Aorta (tissue), 5 donors: ENCODE data around the gene LRP1B. TPM values are rescaled to one million over a fixed set of nuclear protein-coding genes. Genes with fewer than 3 reads are reported as not detected.

ENCODE experiments used
- ATAC-seq: fragments of 200-7000 bp; cut with Tn5 transposase; one replicate; pipeline ENCODE4 v1.9.1; 2022; ENCODE audit warnings: moderate library complexity; ENCODE audit not compliant: low FRiP score
- DNase-seq, 2 donors: peaks; one replicate each; pipeline ENCODE4 v3.0.0-alpha.2; 2020
- H3K27ac ChIP-seq, 2 donors: one replicate each; pipeline ENCODE4 v1.5.1; 2013; ENCODE audit warnings: low read length in 2 of 2, mild to moderate bottlenecking in 2 of 2, moderate library complexity in 2 of 2, control low read depth in 1 of 2, inconsistent platforms in 1 of 2, low read depth in 1 of 2
- H3K27me3 ChIP-seq, 2 donors: one replicate each; pipeline ENCODE4 v1.6.1; 2013; ENCODE audit warnings: control low read depth in 1 of 2, low read length in 1 of 2, mild to moderate bottlenecking in 1 of 2, moderate library complexity in 1 of 2; ENCODE audit not compliant: insufficient read depth in 2 of 2, control insufficient read depth in 1 of 2
- H3K36me3 ChIP-seq, 2 donors: one replicate each; pipeline ENCODE4 v1.6.1; 2013; ENCODE audit warnings: control low read depth in 1 of 2, low read length in 1 of 2, mild to moderate bottlenecking in 1 of 2; ENCODE audit not compliant: insufficient read depth in 2 of 2, control insufficient read depth in 1 of 2
- H3K4me1 ChIP-seq, 2 donors: one replicate each; pipeline ENCODE4 v1.6.1; 2013; ENCODE audit warnings: low read length in 2 of 2, control low read depth in 1 of 2, mild to moderate bottlenecking in 1 of 2, moderate library complexity in 1 of 2; ENCODE audit not compliant: insufficient read depth in 2 of 2, control insufficient read depth in 1 of 2
- H3K4me3 ChIP-seq, 2 donors: one replicate each; pipeline ENCODE4 v1.5.1; 2013; ENCODE audit warnings: low read length in 2 of 2, control low read depth in 1 of 2, mild to moderate bottlenecking in 1 of 2
- H3K9me3 ChIP-seq: one replicate; pipeline ENCODE4 v1.6.1; 2013; ENCODE audit warnings: mild to moderate bottlenecking, low read length; ENCODE audit not compliant: control insufficient read depth
- WGBS, 2 donors: extraction: QIAGEN DNeasy Blood & Tissue Kit; methylation state at CpG; one replicate each; pipeline ENCODE4 v1.1.7; 2013; 5-methylcytosine and 5-hydroxymethylcytosine counted together
- intact Hi-C, 2 donors: fragments of 100-400 bp; cut with DNase I; formaldehyde crosslinking; loops; one replicate each; pipeline versions ENCODE4 v1.14.2 to v1.15.0; 2022
- polyA plus RNA-seq, 2 donors: library from polyadenylated mRNA; stranded (reverse); fragments of 200-250 nt; gene quantifications; one replicate each; pipeline ENCODE4 v1.2.3, GENCODE V29; 2013
- total RNA-seq, 2 donors: library from RNA; stranded (reverse); fragmentation: NEBNext Ultra II Directional; extraction: Animal tissue kit (Norgen Biotek cat#: 25700); gene quantifications; one replicate each; pipeline ENCODE4 v1.2.1, GENCODE V29; 2021
- donor health status: healthy with polysubstance abuse.
- donor health status: Bipolar disorder and iron deficiency.
- donor health status: DM: no; HTN: no; CAD: no.
- donor health status: DM: no; HTN: no; CAD: no.
- donor health status: DM: yes; HTN: yes; CAD: no.

LRP1B gene
- total and polyA plus RNA-seq, 4 donors: 0.33 to 0.94 TPM; not detected in 2

DNA sequence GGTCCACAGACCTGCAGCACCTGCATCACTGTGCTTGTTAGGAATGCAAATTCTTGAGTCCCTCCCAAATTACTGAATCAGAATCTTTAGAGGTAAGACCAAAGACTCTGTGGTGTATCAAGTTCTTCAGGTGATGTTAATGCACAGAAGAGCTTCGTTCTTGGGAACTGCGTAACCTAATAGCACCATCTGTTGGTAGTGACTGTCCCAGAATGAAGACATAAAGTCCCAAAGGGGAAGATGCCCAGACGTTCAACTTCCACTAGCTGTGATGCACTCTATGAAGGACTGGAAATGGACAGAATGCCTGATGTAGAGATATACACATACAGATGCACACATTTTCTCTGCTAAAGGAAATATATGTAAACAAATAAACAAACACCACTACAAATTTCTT, 576.0 kb downstream of the LRP1B start:
- no peaks in the 10 kb centered on the region for H3K36me3 ChIP-seq
- 13 to 23% methylated on average over 3 of the region's 3 CpGs for WGBS, 2 donors
- H3K4me1 ChIP-seq: no peaks in the 10 kb centered on the region
- intact Hi-C loops: no loop called here
- no peak overlapping the region for H3K4me3 ChIP-seq
- ATAC-seq (no peak), DNase-seq (no peak)
- no peaks in the 10 kb centered on the region for H3K27me3 ChIP-seq
- H3K27ac ChIP-seq: no peak overlapping the region
- no peaks in the 10 kb centered on the region for H3K9me3 ChIP-seq

DNA sequence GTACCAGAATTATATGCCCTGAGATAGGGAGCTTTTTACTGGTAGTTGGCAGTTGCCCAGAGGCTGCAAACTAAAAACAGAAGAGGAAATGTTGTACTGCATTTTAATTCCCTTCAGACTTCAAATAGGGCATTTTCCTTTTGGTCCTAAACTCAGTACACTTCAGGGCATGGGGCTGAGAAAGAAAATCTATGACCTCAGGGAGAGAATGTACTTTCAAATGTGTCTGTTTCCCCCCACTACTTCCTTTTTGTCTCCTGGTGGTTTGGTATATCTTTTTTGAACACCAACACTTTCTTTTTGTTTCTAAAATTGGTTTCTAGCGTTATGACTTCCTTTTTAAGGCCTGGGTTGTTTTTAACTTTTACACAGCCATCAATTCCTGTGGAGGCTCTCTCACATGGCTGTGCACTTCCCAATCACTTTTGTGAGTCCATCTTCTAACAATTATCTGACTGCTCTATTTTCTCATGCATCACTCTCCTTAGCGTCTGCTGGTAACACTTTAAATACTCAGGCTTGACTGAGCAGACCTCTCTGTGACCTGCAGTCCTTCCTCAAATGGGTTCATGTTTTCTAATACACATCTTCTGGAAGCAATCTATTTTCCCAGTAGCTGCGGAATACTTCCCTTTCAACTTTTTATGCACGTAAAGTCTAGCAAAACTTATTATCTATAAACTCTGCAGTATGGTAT, 596.0 kb downstream of the LRP1B start:
- WGBS, 2 donors: 56 to 57% methylated on average over 4 of the region's 4 CpGs
- no peak overlapping the region for H3K27ac ChIP-seq
- H3K9me3 ChIP-seq: no peaks in the 10 kb centered on the region

DNA sequence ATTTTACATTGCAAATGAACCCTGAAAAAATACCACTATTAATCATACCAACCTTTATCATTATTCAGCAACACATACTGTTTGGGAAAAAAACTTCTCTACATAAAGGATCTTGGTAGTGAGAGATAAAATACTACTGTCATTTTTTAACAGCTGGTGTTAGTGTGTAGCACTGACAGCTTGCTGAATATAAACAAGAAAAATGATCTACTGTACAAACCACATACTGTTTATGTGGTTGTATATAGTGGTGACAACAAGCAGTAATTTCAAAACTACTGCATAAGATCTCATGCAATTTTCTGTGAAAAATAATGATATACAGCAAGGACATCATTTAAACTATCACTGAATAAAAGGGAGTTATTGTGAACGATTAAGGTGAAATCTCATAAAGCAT, 601.2 kb downstream of the LRP1B start:
- WGBS, 2 donors: 91 to 94% methylated on average over 1 of the region's 1 CpG
- intact Hi-C loops: no loop called here
- no peak for ATAC-seq

More for the DNA sequence above, 596.0 kb downstream of the LRP1B start:
- DNase-seq (no peak), ATAC-seq (no peak)
- no peaks in the 10 kb centered on the region for H3K27me3 ChIP-seq
- intact Hi-C loops: no loop called here
- H3K4me3 ChIP-seq: no peak overlapping the region
- H3K4me1 ChIP-seq: no peaks in the 10 kb centered on the region
- H3K36me3 ChIP-seq: no peaks in the 10 kb centered on the region

DNA sequence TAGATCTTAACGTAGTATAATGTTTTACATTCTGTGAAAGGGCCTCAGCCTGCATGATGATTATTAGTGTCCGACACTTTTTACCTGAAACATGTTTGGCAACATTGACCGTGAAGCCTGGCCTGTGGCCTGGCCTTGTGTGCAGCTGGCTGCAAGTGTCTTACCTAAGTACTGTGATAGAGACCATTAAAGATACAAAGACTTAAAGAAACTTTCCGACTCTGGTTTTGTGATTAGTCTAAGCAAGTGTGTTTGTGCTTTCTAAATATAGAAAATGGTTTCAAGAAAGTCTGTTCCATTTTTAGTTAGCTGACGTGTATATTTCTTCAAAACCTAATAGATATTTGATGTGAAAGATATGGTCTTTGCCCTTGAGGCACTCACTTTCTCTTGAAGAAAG, 601.8 kb downstream of the LRP1B start:
- DNase-seq (no peak), ATAC-seq (no peak)
- no peak overlapping the region for H3K4me3 ChIP-seq
- no peaks in the 10 kb centered on the region for H3K9me3 ChIP-seq
- intact Hi-C loops: no loop called here
- no peaks in the 10 kb centered on the region for H3K4me1 ChIP-seq
- no peak overlapping the region for H3K27ac ChIP-seq
- no peaks in the 10 kb centered on the region for H3K27me3 ChIP-seq
- H3K36me3 ChIP-seq: no peaks in the 10 kb centered on the region
- whole genome bisulfite sequencing, 2 donors: 22 to 24% methylated on average over 5 of the region's 5 CpGs

More for the DNA sequence above, 601.2 kb downstream of the LRP1B start:
- Histone ChIP-seq H3K27ac (no peak overlapping the region), H3K36me3 (no peaks in the 10 kb centered on the region), H3K9me3 (no peaks in the 10 kb centered on the region), H3K4me3 (no peak overlapping the region), H3K4me1 (no peaks in the 10 kb centered on the region), H3K27me3 (no peaks in the 10 kb centered on the region)
- no peak for DNase-seq

DNA sequence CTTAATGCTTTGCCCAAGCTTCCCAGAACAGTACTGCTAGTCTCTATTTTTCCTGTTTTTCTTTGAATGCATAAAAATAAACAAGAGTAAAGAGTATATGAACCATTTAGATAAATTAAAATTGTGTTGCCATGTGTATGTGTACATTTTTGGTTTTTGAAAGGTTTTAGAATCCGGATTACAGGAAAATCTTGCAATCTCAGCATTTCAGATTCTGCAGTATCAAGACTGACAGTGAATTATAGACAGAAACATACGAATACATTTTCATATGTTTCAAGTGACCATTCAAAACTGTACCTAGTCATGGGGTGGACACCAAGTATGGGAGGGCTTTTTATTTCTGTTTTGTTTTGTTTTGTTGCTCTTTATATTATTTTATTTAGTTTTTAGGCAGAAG, 604.1 kb downstream of the LRP1B start:
- H3K36me3 ChIP-seq: no peaks in the 10 kb centered on the region
- intact Hi-C loops: no loop called here
- no peak overlapping the region for H3K27ac ChIP-seq
- ATAC-seq (no peak), DNase-seq (no peak)
- H3K9me3 ChIP-seq: no peaks in the 10 kb centered on the region
- H3K4me3 ChIP-seq: no peak overlapping the region
- no peaks in the 10 kb centered on the region for H3K27me3 ChIP-seq
- H3K4me1 ChIP-seq: no peaks in the 10 kb centered on the region
- 74% methylated on average over 2 of the region's 2 CpGs for WGBS, 2 donors

DNA sequence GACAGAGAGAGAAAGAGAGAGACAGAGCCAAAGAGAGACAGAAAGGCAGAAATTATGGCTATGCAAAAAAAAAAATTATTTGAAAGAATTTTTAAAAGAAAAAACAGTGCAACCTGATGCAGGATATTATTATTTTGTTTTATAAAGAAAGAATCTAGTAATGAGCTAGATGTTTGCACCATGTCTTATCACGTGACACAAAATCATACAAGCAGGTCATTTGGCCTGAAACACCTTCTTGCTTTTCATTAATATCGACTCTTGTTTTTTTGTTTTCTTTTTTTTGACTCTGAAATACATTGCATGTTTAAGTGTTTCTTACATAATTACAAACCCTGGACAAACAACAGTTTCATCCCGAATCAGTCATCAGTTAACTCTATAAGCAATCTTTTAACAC, 606.0 kb downstream of the LRP1B start:
- DNase-seq (no peak), ATAC-seq (no peak)
- H3K4me3 ChIP-seq: no peak overlapping the region
- H3K9me3 ChIP-seq: no peaks in the 10 kb centered on the region
- no peaks in the 10 kb centered on the region for H3K27me3 ChIP-seq
- WGBS, 2 donors: 63 to 66% methylated on average over 3 of the region's 3 CpGs
- no peak overlapping the region for H3K27ac ChIP-seq
- H3K4me1 ChIP-seq: no peaks in the 10 kb centered on the region
- no peaks in the 10 kb centered on the region for H3K36me3 ChIP-seq
- intact Hi-C loops: no loop called here

DNA sequence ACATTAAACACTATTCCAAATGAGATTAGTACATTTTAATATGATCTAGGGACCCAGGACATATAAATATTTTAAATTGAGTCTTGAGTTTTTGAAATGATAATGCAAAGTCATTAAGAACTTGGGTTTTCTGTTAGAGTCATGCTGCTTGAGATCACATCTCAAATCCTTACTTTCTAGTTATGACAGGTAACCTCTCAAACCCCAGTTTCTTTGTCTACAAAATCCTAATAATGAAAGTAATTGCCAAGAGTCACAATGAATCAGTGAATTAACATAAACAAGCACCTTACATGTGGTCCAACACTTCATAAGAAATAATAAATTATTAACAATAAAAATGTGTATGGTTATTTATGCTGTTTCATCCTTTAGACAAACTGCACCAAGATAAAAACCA, 607.6 kb downstream of the LRP1B start:
- H3K27ac ChIP-seq: no peak overlapping the region
- no peak for DNase-seq
- intact Hi-C loops: no loop called here
- no peaks in the 10 kb centered on the region for H3K4me1 ChIP-seq
- H3K27me3 ChIP-seq: no peaks in the 10 kb centered on the region
- no peaks in the 10 kb centered on the region for H3K36me3 ChIP-seq
- no peaks in the 10 kb centered on the region for H3K9me3 ChIP-seq
- no peak overlapping the region for H3K4me3 ChIP-seq
- ATAC-seq: no peak

DNA sequence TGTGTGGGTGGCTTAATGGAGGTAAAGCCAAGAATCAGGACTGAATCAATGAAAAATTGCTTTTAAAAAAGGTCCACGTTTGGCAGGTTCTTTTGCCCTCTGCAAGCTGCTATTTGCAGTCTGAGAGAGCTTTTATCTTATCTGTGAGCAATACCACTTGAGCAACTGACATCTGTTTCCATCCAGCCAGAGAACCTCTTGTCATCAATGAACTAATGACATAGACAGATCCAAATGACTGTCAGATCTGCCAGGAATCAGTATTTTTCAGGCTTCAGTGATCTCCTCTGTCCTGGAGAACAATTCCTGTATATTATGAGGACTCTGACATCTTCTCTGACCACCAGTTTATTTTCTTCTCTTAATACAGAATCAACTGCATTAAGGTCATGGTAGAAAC, 608.1 kb downstream of the LRP1B start:
- no peaks in the 10 kb centered on the region for H3K36me3 ChIP-seq
- no peaks in the 10 kb centered on the region for H3K9me3 ChIP-seq
- H3K4me1 ChIP-seq: no peaks in the 10 kb centered on the region
- WGBS, 2 donors: 32 to 40% methylated on average over 1 of the region's 1 CpG
- no peak for ATAC-seq
- no peak overlapping the region for H3K4me3 ChIP-seq
- DNase-seq: no peak
- no peak overlapping the region for H3K27ac ChIP-seq
- intact Hi-C loops: no loop called here
- no peaks in the 10 kb centered on the region for H3K27me3 ChIP-seq

DNA sequence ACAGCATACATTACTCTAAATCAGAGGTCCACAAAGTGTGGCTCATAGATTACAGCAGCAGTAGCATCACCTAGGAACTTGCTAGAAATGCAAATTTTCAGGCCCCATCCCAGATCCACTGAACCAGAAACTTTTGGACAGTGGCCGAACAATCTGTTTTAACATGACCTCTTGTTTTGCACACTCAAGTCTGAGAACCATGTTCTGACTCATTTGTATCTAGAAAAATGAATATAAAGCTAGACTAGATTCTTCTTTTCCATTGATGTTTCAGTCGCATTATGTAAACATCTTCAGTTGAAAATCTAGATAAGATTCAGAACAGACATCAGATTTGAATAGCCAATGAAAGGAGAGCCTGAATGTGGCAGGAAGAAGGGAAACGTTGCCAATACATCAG, 608.8 kb downstream of the LRP1B start:
- Histone ChIP-seq H3K9me3 (no peaks in the 10 kb centered on the region), H3K27me3 (no peaks in the 10 kb centered on the region), H3K4me1 (no peaks in the 10 kb centered on the region), H3K4me3 (no peak overlapping the region), H3K36me3 (no peaks in the 10 kb centered on the region), H3K27ac (no peak overlapping the region)
- WGBS, 2 donors: 74 to 77% methylated on average over 3 of the region's 3 CpGs
- DNase-seq (no peak), ATAC-seq (no peak)
- intact Hi-C loops: no loop called here
